Subcutaneous abdominal adipose tissue (tissue), 5 donors: ENCODE data around the gene SPG7.

Experiments
- H3K27ac ChIP-seq: one replicate; pipeline ENCODE4 v1.7.0; 2013; ENCODE audit warnings: low read depth, mild to moderate bottlenecking, inconsistent platforms, low read length, moderate library complexity
- H3K27me3 ChIP-seq, 5 donors: one replicate each; pipeline ENCODE4 v1.7.0; 2013; ENCODE audit warnings: low read length in 5 of 5, inconsistent platforms in 1 of 5; ENCODE audit not compliant: control insufficient read depth in 5 of 5, insufficient read depth in 4 of 5
- H3K36me3 ChIP-seq, 5 donors: one replicate each; pipeline ENCODE4 v1.7.0; 2013; ENCODE audit warnings: low read length in 5 of 5; ENCODE audit not compliant: control insufficient read depth in 5 of 5, insufficient read depth in 5 of 5
- H3K4me1 ChIP-seq, 5 donors: one replicate each; pipeline ENCODE4 v1.7.0; 2013; ENCODE audit warnings: low read length in 5 of 5, mild to moderate bottlenecking in 3 of 5, moderate library complexity in 1 of 5; ENCODE audit not compliant: control insufficient read depth in 5 of 5, insufficient read depth in 5 of 5
- H3K4me3 ChIP-seq, 5 donors: one replicate each; pipeline ENCODE4 v1.7.0; 2013; ENCODE audit warnings: low read length in 5 of 5, low read depth in 1 of 5
- H3K9ac ChIP-seq, 5 donors: one replicate each; pipeline ENCODE4 v1.7.0; 2013; ENCODE audit warnings: low read length in 5 of 5, mild to moderate bottlenecking in 4 of 5, moderate library complexity in 3 of 5
- H3K9me3 ChIP-seq, 5 donors: one replicate each; pipeline ENCODE4 v1.7.0; 2013; ENCODE audit warnings: low read length in 5 of 5; ENCODE audit not compliant: control insufficient read depth in 5 of 5
- donor health status: healthy.
- donor health status: healthy.
- donor health status: healthy.
- donor health status: healthy.
- donor health status: healthy.

The SPG7 gene

GRCh38 chr16:89484041-89484501, 24.1 kb upstream of the SPG7 start:
- H3K4me1 ChIP-seq: peaks cover 8 to 72% (median 59%) of the 10 kb centered on the region in 5 donors
- H3K9me3 ChIP-seq: no peaks in the 10 kb centered on the region
- H3K4me3 ChIP-seq: no peak overlapping the region
- H3K27me3 ChIP-seq: no peaks in the 10 kb centered on the region
- no peak overlapping the region for H3K27ac ChIP-seq
- peak overlapping the region in 1 of 5 donors; percentile 51 for H3K9ac ChIP-seq
- no peaks in the 10 kb centered on the region for H3K36me3 ChIP-seq

DNA sequence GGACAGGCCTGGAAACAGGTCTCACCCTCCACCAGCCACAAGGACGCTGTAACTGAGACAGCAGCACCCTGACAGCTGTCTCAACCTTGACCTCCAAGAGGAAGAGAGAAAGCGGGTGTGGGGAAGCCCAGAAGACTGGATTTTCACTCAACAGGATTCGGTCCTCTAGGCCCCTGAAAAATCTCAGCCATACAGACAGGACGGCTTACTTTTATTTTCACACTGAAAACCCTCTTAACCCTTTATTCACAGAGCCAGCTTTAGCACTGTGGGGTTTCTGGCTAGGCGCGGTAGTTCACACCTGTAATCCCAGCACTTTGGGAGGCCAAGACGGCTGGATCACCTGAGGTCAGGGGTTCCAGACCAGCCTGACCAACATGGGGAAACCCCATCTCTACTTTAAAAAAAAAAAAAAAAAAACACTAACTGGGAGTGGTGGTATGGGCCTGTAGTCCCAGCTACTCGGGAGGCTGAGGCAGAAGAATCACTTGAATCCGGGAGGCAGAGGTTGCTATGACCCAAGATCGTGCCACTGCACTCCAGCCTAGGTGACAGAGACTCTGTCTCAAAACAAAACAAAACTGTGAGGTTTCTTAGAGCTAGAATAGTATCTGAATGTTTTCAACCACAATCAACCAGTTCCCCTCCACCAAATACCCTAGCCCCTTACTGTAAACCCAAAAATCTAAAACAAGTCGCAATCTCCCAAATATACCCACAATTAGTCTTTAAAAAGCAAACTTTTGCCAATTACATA, 23.1 kb upstream of the SPG7 start:
- Histone ChIP-seq H3K4me3 (no peak overlapping the region), H3K4me1 (peaks cover 9 to 73% (median 58%) of the 10 kb centered on the region in 5 donors), H3K27me3 (no peaks in the 10 kb centered on the region), H3K9ac (peak overlapping the region in 3 of 5 donors; percentile 11 to 54 (median 51)), H3K9me3 (no peaks in the 10 kb centered on the region), H3K27ac (peak overlapping the region; percentile 24), H3K36me3 (no peaks in the 10 kb centered on the region)

DNA sequence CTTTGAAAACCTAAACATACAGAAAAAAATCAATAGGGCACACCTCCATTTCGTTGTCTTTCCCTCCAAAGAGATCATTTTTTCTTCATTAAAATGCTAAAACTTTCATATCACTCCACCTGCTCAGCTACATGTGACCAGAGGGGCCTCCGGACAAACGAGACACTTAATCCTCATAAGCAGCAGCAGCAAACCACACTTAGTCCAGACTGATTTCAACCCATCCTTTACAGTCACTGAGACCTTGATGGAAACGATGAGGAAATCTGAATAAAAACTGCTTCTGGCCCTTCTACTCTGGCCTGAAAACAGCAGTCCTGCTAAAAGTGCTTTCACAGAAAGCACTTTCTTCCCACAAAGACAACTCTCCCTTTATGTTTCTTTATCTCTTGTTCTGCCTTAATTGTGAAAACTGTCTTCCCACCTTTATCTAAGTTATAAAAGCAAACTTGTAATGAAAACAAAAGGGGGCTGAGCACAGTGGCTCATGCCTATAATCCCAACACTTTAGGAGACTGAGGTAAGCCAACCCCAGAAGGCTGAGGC, 22.4 kb upstream of the SPG7 start:
- Histone ChIP-seq H3K4me3 (no peak overlapping the region), H3K27ac (peak overlapping the region; percentile 24), H3K4me1 (peaks cover 9 to 69% (median 55%) of the 10 kb centered on the region in 5 donors), H3K9me3 (no peaks in the 10 kb centered on the region), H3K27me3 (no peaks in the 10 kb centered on the region), H3K9ac (peak overlapping the region in 1 of 5 donors; percentile 39), H3K36me3 (no peaks in the 10 kb centered on the region)

DNA sequence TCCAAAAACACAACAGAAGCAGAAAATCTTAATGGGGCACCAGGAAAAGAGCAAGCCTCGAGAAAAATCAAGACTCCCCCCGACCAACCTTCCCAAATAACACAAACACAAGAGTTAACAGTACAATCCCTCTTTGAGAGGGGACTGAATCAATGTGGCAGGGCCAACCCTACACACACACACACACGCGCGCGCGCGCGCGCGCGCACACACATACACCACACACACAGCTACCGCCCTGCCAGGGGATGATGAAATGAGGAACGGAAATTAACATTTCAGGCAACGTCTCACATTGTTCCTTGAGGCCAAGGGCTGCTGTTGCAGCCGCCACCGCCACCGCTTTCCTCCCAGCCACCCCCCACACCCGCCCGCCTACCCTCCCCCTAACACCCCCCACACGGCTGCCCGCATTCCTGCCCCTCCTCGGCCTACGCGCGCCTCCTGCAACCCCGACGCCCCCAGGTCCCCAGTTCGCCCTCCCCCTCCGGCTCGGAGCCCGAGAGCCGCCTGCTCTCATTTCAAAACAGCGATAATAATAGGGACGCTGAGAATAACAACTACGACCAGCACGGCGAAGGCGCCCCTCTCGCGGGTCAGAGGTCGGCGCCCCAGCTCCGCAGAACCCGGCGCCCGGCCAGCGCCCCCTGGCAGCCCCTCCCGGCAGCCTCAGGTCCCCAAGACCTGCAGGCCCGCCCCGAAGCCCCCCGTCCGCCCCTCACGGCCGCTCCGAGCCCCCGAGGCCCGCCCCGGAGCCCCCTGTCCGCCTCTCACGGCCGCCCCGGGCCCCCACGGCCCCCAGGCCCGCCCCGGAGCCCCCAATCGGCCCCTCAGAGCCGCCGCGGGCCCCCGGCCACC, 18.9 kb upstream of the SPG7 start:
- Histone ChIP-seq H3K36me3 (peaks cover 0 to 3% (median 0%) of the 10 kb centered on the region in 5 donors), H3K4me3 (peak overlapping the region; percentile 45 to 92 (median 64)), H3K27ac (peak overlapping the region; percentile 90), H3K9ac (peak overlapping the region; percentile 53 to 75 (median 58)), H3K4me1 (peaks cover 16 to 58% (median 49%) of the 10 kb centered on the region in 5 donors), H3K27me3 (no peaks in the 10 kb centered on the region), H3K9me3 (no peaks in the 10 kb centered on the region)

DNA sequence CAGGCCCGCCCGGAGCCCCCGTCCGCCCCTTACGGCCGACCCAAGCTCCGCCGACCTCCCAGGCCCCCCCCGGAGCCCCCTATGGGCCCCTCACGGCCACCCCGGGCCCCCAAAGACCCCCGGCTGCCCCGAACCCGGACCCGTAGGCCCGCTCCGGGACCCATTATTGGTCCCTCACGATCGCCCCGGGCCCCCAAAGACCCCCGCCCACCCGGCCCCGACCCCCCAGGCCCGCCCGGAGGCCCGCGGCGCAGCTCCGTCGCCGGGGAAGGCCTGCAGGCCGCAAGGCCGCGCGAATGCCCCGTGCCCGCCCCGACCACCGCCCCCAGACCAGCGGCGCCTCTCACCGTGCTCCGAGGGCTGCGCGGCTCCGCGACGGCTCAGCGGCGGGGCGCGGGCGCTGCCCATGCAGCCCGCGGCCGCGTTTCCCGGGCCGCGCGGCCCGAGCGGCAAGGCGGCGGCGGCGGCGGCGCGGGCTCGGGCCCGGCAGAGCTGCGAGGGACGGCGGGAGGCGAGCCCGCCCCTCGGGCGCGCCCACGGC, 18.2 kb upstream of the SPG7 start:
- peak overlapping the region in 1 of 5 donors; percentile 73 for H3K9ac ChIP-seq
- H3K36me3 ChIP-seq: peaks cover 0 to 3% (median 0%) of the 10 kb centered on the region in 5 donors
- no peak overlapping the region for H3K27ac ChIP-seq
- no peaks in the 10 kb centered on the region for H3K9me3 ChIP-seq
- peak overlapping the region in 4 of 5 donors; percentile 50 to 92 (median 60) for H3K4me3 ChIP-seq
- H3K27me3 ChIP-seq: no peaks in the 10 kb centered on the region
- H3K4me1 ChIP-seq: peaks cover 13 to 51% (median 42%) of the 10 kb centered on the region in 5 donors

- H3K9me3 ChIP-seq: no peaks in the 10 kb centered on the region
- H3K4me1 ChIP-seq: peaks cover 13 to 44% (median 37%) of the 10 kb centered on the region in 5 donors
- H3K4me3 ChIP-seq: peak within 1 kb of the TSS; percentile 80 to 92 (median 88)
- peak within 1 kb of the TSS; percentile 82 to 94 (median 92) for H3K9ac ChIP-seq
- no peaks in the 10 kb centered on the region for H3K27me3 ChIP-seq
- peaks cover 0 to 3% (median 0%) of the 10 kb centered on the region in 5 donors for H3K36me3 ChIP-seq
- peak within 1 kb of the TSS; percentile 91 for H3K27ac ChIP-seq
Observed at GRCh38 chr16:89490439-89491237, 17.6 kb upstream of the SPG7 start, which contains the start of gene ANKRD11. ANKRD11 (minus strand) TSS chr16:89490561; CDS start chr16:89317019, 173,542 bp downstream.

GRCh38 chr16:89491238-89491869, 16.8 kb upstream of the SPG7 start:
- H3K4me1 ChIP-seq: peaks cover 13 to 37% (median 37%) of the 10 kb centered on the region in 5 donors
- no peaks in the 10 kb centered on the region for H3K27me3 ChIP-seq
- H3K27ac ChIP-seq: peak overlapping the region; percentile 91
- peaks cover 0 to 3% (median 0%) of the 10 kb centered on the region in 5 donors for H3K36me3 ChIP-seq
- no peaks in the 10 kb centered on the region for H3K9me3 ChIP-seq
- peak overlapping the region; percentile 80 to 92 (median 88) for H3K4me3 ChIP-seq
- peak overlapping the region; percentile 82 to 94 (median 92) for H3K9ac ChIP-seq

- H3K27ac ChIP-seq: peak overlapping the region; percentile 91
- peak overlapping the region; percentile 80 to 92 (median 88) for H3K4me3 ChIP-seq
Observed at GRCh38 chr16:89491974-89492687, 16.1 kb upstream of the SPG7 start.

More at GRCh38 chr16:89491974-89492687, 16.1 kb upstream of the SPG7 start:
- Histone ChIP-seq H3K36me3 (peaks cover 0 to 3% (median 0%) of the 10 kb centered on the region in 5 donors), H3K9me3 (no peaks in the 10 kb centered on the region), H3K9ac (peak overlapping the region in 4 of 5 donors; percentile 90 to 94 (median 92)), H3K4me1 (peaks cover 13 to 37% (median 35%) of the 10 kb centered on the region in 5 donors), H3K27me3 (no peaks in the 10 kb centered on the region)
